RWPE2 (cell line): ENCODE measurements around the gene SPTBN4.

Source experiments
- ATAC-seq: fragments of 200-7000 bp; cut with Tn5 transposase; 3 replicates; pipeline ENCODE4 v1.9.1; 2021; ENCODE audit warnings: low read depth
- DNase-seq: peaks from one replicate; pipeline ENCODE4 v3.0.0-alpha.2; 2020; ENCODE audit warnings: low spot score
- H3K27ac ChIP-seq: fragments of 450-650 bp; 2 replicates; pipeline ENCODE4 v1.5.1; 2017; ENCODE audit warnings: mild to moderate bottlenecking; ENCODE audit not compliant: poor library complexity, severe bottlenecking
- H3K27me3 ChIP-seq: fragments of 250-450 bp; sonication (Bioruptor Pico); 2 replicates; pipeline ENCODE4 v1.5.1; 2021; ENCODE audit warnings: mild to moderate bottlenecking, moderate library complexity; ENCODE audit not compliant: insufficient read depth, poor library complexity, severe bottlenecking
- H3K36me3 ChIP-seq: fragments of 250-450 bp; sonication (Bioruptor Pico); 2 replicates; pipeline ENCODE4 v1.5.1; 2020; ENCODE audit warnings: low read depth, mild to moderate bottlenecking, moderate library complexity
- H3K4me1 ChIP-seq: fragments of 250-450 bp; sonication (Bioruptor Pico); 2 replicates; pipeline ENCODE4 v1.5.1; 2021; ENCODE audit warnings: mild to moderate bottlenecking, moderate library complexity; ENCODE audit not compliant: insufficient read depth, poor library complexity, severe bottlenecking
- H3K4me3 ChIP-seq: fragments of 250-450 bp; sonication (Bioruptor Pico); 2 replicates; pipeline ENCODE4 v1.5.1; 2021; ENCODE audit warnings: mild to moderate bottlenecking, moderate library complexity; ENCODE audit not compliant: severe bottlenecking
- H3K9me3 ChIP-seq: fragments of 250-450 bp; sonication (Bioruptor Pico); 2 replicates; pipeline ENCODE4 v1.5.1; 2021; ENCODE audit warnings: mild to moderate bottlenecking, moderate library complexity; ENCODE audit not compliant: severe bottlenecking
- CTCF ChIP-seq: fragments of 450-650 bp; IDR thresholded peaks from one replicate; pipeline ENCODE4 v1.5.1; 2017; ENCODE audit warnings: mild to moderate bottlenecking, moderate library complexity; ENCODE audit not compliant: poor library complexity, severe bottlenecking

The SPTBN4 gene

DNA sequence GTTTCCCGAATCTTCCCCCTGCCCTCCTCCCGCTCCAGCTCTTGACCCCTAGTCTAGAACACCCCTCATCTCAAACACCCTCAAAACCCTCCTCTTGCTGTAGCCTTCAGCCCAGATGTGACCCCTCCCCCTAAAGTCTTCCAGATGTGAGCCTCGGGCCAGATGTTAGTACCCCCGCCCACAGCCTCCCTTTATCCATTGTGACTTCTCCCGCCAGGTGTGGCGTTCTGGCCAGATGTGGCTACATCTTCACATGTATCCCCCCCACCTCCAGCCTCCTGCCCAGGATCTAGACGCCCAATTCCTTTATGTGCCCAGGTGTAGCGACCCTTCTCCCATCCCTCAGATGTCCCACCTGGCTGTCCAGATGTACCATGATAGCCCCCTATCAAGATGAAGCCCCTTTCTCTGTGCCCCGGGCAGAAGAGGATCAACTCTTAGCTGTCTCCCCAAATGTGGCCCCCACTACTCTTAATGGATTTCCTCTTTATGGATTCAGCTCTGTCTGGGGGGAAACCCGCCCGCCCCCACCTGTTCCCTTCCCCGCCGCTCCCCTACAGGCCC, 133.9 kb downstream of the SPTBN4 start:
- TF ChIP-seq CTCF: peak; percentile 24
- H3K36me3 ChIP-seq: no peaks in the 10 kb centered on the region
- peak overlapping the region; percentile 44 for H3K4me3 ChIP-seq
- no peak overlapping the region for H3K27ac ChIP-seq
- H3K27me3 ChIP-seq: no peaks in the 10 kb centered on the region
- ATAC-seq: no peak
- no peaks in the 10 kb centered on the region for H3K9me3 ChIP-seq
- no peak for DNase-seq
- peaks cover 11% of the 10 kb centered on the region for H3K4me1 ChIP-seq

DNA sequence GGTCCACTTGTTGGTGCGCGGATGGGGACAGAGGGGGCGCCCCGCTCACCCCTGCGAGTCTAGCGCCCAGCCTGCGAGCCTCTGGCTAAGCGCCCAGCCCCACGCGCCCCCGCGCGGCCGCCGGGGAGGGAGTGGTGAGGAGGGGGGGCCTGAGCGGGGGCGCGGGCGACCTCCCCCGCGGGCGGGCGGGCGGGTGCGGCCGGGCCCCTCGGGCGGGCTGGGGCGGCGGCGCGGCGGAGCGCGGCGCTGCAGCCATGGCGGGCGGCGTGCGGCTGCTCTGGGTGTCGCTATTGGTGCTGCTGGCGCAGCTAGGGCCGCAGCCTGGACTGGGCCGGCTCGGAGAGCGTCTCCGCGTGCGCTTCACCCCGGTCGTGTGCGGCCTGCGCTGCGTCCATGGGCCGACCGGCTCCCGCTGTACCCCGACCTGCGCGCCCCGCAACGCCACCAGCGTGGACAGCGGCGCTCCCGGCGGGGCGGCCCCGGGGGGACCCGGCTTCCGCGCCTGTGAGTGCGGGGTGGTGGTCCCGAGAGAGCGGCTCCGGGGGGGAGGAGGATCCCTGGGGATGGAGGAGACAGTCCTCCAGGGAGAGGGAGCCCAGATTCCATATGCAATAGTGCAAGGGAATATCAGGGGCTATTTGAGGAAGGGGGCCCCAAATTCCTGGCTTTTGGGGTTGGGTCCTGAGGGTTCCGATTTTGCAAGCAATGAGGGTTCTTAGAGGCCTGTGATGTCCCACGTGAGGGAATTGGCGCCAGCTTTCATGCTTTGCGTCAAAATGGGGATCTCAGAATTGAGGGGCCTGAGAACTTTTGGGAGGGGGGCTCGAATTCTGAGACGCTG, 134.6 kb downstream of the SPTBN4 start, which contains the start of gene LTBP4:
LTBP4 (plus strand) TSS at position 236 of the 841 bp plus-strand sequence; CDS start at position 255, 19 bp downstream.
- Histone ChIP-seq H3K4me3 (peak within 1 kb of the TSS; percentile 44), H3K27me3 (no peaks in the 10 kb centered on the region)
- DNase-seq: no peak

GRCh38 chr19:40603071-40603388, 136.2 kb downstream of the SPTBN4 start:
- peaks cover 17% of the 10 kb centered on the region for H3K4me1 ChIP-seq
- no peak for DNase-seq
- peak overlapping the region; percentile 82 for H3K27ac ChIP-seq
- no peaks in the 10 kb centered on the region for H3K36me3 ChIP-seq
- no peaks in the 10 kb centered on the region for H3K9me3 ChIP-seq
- TF ChIP-seq CTCF: no peak
- no peaks in the 10 kb centered on the region for H3K27me3 ChIP-seq
- no peak for ATAC-seq
- H3K4me3 ChIP-seq: no peak overlapping the region

More for the DNA sequence above, 134.6 kb downstream of the SPTBN4 start, which contains the start of gene LTBP4:
- Histone ChIP-seq H3K36me3 (no peaks in the 10 kb centered on the region), H3K9me3 (no peaks in the 10 kb centered on the region), H3K4me1 (peaks cover 14% of the 10 kb centered on the region), H3K27ac (peak within 1 kb of the TSS; percentile 82)
- no peak for ATAC-seq
- TF ChIP-seq CTCF: no peak

DNA sequence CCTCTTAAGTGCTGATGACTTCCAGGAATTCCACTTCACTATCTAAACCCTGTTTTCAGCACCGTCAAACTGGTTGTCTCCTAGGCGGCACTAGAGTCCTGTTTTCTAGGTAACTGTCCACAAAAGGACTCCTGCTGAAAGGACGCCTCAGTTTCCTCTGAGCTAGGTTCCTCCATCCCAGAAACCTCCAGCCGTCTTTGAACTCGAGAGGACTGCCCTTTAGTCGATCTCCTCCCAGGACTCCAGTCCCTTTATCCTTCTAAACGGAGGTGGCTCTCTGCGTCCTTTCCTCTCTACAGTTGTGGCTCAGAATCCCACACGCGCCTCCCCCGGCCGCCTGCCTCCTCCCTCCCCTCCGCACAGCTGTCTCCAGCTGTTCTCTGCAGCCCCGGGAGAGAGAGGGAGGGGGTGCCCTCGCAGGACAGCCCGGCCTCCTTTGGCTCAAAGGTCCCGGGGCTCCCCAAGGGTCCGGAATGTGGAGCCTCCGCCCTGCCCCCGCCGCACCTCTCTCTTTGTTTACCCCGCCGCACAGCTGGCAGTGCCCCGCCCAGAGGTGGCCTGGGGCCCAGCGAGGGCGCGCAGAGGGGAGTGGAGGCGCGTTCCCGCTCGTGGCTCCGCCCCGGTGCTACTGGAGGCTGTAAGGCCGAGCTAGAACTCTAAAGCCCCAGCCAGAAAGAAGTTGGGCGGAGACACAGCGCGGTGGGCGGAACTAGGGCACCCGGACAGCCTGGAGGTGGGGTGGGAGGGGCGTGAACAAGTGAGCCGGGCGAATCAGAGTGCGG, 136.8 kb downstream of the SPTBN4 start:
- TF ChIP-seq CTCF: no peak
- peak; percentile 99 for DNase-seq
- Histone ChIP-seq H3K27ac (peak overlapping the region; percentile 82), H3K4me1 (peaks cover 17% of the 10 kb centered on the region), H3K27me3 (no peaks in the 10 kb centered on the region), H3K36me3 (no peaks in the 10 kb centered on the region), H3K4me3 (peak overlapping the region; percentile 19), H3K9me3 (no peaks in the 10 kb centered on the region)
- peak; percentile 65 for ATAC-seq
